ENCODE results near the gene PDCD1. TPM values are rescaled to one million over a fixed set of nuclear protein-coding genes. Genes with fewer than 3 reads are reported as not detected.
"Not testable (repeated sequence)": the region's sequence is repeated elsewhere in the genome, so short reads cannot be mapped to it uniquely, and the experiment has no call there.

Gene PDCD1
- total RNA-seq, 1 donor from 2014 or later = not detected

DNA sequence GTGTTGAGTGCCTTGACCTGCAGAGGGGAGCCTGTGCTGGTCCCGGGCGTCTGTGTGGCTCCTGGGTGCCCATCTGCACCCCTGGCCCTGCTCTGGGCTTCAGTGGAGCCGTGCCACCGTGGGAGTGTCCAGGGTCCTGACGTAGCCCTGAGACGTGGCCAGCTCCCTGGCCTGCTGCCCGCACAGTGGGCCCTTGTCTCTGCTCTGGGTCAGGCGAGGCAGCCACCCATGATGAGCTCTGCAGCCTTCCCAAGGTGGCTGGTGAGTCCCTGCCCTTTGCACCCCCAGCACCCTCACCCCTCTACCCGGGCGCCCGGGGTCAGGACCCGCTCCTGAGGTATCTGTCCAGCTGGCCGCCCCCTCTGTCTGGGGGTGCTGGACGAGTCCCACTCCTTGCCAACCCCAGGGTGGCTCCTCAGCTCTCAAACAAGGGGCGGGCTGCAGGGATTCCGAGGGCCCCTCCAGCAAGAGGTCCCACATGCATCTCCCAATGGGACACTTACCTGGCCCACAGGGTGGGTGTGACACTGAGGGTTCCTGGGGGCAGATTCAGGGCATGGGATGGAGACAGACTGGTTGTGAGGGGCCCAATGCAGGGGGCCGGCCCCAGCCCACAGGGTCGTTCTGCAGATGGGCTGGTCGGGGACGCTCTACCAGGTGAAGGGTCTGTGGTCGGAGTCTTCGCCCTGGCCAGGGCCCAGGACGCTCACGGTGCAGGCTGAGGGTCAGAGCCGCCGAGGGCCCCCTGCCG, 47.3 kb downstream of the PDCD1 start:
- DNase-seq = no peak

DNA sequence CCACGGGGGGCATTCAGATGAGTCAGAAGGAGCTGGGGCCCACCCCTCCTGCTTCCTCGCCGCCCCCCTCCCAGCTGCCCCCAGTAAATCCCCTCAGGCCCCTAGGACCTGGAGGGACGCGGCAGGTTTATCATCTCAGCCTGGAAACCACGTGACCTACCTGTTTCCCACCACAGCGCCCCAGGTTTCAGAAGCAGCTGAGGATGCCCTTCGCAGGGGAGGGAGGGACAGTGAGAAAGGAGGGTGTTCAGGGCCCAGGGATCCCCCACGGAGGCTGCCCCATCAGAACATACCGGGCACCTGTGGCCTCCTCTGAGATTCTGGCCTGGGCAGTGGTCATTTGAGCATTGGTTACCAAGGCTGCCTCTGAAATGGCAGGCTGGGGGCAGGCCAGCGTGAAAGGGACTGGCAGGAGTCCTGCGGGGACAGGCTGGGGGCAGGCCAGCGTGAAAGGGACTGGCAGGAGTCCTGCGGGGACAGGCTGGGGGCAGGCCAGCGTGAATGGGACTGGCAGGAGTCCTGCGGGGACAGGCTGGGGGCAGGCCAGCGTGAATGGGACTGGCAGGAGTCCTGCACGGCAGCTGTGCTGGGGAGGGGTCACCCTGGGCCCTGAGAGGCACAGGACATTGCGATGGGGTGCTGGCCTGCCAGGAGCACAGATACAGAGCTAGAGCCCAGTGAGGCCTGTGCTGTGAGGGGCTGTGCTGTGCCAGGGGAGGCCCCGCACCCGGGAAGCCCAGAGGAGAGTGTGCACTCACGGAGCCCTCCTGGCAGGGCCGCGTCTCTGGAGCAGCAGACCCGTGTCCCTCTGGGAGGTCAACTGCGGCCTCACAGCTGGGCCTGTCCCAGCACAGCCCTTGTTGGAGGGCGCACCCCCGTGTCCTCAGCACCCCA, 48.1 kb downstream of the PDCD1 start:
- no peak for DNase-seq

DNA sequence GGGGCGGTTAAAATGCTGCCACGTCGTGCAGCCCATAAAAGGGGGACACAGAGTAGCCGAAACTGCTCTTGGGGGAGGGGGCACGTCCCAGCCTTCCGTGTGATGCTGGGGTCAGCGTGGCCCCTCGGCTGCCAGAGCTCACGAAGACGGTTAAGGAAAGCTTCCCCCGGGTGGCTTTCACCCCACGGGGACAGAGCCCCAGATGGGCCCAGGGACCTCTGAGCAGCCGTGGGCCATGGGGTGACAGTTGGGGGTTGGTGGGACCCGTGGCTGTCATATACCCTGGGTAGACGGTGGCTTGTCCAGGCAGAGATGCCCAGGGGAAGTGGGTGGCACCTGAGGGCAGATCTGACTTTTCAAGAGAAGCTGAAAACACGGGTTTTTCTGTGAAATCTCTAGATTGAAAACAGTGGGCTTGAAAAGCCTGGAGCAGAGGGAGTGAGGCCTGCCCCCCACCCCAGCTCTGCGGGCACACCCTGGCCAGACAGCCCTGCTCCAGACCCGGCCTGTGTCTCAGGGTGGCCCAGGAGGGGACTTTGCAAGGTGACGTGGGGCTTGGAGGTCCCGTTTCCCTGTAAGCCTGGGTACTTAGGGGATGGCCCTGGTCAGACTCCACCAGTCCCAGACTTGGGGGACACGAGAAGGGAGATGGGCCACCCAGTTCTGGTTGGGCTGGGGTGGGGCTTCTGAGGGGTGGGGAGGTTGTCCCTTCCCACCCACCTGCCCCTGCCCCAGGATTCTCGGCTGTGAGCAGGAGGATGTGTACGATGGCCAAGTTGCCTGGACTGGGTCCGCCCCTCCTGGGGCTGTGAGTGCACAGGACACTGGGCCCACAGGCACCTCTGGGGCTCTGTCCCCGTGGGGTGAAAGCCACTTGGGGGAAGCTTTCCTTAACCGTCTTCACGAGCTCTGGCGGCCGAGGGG, 49.0 kb downstream of the PDCD1 start:
- no peak for DNase-seq

DNA sequence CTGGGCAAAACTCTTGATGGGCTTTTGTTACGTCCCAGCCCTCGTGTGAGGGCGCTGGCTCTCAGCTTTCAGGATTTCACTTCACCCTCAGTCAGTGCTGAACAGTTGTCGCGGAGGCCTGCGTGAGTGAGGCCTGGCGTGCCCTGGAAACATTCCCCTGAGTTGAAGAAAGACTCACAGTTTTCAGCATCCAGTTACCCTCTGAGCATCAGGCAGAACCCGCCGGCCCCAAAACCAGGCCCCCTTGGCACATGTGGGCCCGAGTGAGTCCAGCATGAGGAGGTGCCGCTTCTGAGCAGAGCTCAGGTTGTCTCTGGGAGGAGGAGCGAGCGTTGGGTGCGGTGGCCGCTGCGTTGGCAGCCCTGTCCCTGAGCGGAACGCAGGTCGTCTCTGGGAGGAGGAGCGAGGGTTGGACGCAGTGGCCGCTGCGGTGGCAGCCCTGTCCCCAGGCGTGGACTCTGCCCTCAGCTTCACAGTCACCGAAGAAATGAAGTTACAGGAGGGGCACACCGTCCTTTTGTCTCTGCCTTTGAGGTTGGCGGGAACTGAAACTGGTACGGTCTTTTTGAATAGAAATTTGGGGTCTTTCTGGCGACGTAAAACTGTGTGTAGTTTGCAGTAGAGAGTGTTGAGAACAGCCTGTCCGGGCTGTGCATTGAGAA, 49.8 kb downstream of the PDCD1 start, which contains the start of gene NEU4:
TSS of gene NEU4 (plus strand) at position 473 of the 662 bp plus-strand sequence. CDS start 5,292 bp downstream, outside the sequence.
- DNase-seq = no peak

DNA sequence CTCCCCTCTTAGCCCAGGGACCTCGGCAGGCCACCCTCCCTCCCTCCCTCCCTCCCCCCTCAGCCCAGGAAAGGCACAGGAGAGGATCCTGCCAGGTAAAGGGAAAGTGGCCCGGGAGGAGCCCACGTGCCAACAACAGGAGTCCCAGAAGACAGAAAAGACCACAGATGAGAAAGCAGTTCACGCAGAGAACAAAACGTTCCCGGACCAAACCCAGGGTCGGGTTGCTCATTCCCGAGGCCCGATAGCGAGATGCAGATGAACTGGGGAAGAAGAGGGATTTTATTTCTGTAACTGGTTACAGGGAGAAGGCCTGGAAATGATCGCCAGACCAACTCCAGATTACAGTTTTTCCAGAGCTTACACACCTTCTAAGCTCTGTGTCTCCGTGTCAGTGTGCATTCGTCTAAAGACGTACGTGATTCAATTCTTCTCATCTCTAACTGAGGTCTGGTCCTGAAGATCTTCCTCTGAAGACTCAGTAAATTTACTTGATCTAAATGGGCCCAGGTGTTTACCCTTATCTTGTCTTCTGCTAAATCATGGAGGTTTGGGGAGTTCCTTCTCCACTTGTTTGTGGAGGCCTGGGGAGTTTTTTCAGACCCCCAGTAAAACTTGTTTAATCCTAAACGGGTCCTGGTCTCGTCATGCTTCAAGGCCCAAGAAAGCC, 50.5 kb downstream of the PDCD1 start:
- DNase-seq = no peak

DNA sequence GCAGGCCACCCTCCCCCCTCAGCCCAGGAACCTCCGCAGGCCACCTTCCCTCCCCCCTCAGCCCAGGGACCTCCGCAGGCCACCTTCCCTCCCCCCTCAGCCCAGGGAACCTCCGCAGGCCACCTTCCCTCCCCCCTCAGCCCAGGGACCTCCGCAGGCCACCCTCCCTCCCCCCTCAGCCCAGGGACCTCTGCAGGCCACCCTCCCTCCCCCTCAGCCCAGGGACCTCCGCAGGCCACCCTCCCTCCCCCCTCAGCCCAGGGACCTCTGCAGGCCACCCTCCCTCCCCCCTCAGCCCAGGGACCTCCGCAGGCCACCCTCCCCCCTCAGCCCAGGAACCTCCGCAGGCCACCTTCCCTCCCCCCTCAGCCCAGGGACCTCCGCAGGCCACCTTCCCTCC, 52.5 kb downstream of the PDCD1 start:
- DNase-seq = not testable (repeated sequence)

DNA sequence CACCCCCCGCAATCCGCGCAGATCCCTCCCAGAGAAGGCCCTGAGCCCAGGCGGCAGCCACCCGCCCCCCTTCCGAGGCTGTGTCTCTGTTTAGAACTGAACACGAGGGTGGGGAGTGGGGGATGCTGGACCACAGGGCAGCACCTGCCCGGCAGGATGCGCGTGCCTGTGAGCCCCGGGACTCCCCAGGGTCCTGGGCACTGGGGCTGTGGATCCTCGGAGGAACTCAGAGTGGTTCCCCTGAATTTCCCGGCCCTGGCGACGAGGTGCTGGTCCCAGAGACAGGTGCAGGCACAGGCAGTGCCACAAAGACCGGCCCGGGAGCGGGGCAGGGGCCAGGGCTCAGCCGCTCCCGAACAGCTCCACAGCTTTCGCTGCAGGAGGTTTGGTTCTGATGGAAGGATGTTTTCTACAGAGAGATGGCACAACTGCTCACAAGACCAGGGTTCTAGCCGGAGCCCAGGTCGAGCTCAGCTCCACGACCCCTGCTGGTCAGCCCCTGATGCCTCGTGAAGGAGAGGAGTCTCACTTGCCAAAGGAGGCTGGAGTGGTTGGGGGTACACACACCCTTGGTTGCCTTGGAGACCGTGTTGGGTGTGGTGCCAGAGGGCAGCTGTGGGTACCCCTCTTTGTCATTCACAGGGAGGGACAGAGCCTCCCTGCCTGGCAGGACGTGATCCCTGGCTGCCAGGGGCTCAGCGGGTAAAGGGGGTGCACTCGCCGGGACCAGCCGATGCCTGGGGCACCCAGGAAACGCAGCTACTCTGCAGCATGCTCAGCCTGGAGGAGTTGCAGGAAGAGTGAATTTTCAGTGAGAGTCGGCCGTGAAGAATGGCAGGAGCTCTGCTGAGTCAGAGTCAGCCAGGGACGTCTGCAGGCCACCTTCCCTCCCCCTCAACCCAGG, 54.1 kb downstream of the PDCD1 start:
- DNase-seq = no peak

DNA sequence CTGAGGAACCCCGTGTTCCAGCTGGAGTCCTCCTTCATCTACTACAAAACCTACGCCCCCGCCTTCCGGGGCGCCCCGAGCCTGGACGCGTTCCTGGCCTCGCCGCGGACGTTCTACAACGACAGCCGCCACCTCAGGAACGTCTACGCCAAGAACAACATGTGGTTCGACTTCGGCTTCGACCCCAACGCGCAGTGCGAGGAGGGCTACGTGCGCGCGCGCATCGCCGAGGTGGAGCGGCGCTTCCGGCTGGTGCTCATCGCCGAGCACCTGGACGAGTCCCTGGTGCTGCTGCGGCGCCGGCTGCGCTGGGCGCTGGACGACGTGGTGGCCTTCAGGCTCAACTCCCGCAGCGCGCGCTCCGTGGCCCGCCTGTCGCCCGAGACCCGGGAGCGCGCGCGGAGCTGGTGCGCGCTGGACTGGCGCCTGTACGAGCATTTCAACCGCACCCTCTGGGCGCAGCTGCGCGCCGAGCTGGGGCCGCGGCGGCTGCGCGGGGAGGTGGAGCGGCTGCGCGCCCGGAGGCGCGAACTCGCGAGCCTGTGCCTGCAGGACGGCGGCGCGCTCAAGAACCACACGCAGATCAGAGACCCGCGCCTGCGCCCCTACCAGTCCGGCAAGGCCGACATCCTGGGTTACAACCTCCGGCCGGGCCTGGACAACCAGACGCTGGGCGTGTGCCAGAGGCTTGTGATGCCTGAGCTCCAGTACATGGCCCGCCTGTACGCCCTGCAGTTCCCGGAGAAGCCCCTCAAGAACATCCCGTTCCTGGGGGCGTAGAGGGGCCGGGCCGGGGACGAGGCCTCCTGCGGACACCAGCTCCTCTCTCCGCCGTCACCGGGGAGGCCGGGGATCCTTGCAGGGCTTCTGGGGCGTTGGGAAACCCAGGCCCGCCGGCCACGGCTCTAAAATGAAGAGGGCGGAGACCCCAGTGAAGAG, 55.0 kb downstream of the PDCD1 start:
- peak; percentile 38 for DNase-seq

DNA sequence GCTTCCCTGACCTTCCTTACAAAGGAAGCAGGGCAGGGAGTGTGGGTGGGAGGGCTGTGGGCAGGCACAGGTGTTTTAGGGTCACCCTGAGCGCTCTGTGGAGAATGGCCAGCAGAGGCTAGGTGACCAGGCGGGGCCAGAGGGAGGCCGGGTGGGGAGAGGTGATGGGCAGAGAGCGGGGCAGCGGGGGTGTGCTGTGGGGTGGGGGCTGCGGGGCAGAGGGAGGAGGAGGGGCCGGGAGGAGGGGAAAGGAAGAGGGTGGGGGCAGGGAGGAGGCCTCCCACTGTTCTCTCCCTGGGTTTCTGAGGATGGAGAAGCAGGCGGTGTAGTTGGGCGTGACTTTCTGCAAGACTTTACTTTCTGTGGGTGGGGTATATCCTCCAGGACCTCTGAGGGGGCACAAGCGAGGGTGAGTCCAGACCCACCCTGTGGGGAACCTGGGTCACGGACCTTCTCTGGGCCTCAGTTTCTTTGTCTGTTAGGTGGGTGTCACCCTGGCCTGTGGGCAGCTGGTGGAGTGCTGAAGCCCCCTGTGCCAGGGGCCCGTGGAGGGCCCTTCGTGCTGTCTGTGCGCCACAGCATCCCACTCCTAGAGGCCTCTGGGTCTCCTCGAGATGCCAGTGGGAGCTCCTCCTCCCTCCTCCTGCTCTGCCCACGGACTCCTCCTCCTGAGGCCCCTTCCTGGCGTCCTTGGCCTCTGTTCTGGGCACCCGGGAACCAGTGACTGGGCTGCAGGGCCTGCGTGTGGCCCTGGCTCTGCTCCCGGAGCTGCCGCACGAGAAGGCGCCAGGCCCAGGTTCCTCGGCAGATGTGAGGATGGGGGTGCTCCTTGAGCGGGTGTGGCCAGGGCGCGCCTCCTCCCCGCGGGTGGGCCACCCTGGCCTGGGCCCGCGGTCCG, 56.0 kb downstream of the PDCD1 start:
- no peak for DNase-seq

DNA sequence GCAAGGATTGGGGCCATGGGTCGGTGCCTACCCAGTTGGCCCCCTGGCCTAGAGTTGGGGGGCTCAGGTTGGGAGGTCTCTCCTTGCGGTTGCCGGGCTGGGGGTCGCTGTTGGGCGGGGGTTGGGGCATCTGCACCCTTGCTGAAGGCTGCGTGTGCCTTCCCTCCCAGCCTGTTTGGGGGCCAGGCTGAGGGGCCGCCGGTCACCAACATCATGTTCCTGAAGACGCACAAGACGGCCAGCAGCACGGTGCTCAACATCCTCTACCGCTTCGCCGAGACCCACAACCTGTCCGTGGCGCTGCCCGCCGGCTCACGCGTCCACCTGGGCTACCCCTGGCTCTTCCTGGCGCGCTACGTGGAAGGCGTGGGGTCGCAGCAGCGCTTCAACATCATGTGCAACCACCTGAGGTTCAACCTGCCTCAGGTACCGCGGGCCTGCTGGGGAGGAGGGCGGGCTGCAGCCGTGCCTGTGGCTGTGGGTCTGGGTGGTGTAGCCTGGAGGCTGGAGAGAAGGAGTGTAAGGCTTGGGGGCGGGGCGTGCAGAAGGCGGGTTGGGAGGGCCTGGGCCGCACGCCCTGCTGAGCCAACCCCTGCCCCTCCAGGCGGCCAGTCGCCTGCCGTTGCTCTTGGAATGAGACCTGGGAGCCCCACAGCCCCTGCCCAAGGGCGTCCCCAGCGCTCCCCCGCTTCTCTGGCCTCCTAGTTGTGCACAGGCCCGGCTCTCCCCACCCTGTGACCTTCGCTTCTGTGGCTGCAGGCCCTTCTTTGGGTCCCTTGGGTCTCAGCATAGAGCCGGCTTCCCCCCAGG, 56.9 kb downstream of the PDCD1 start:
- DNase-seq = no peak

DNA sequence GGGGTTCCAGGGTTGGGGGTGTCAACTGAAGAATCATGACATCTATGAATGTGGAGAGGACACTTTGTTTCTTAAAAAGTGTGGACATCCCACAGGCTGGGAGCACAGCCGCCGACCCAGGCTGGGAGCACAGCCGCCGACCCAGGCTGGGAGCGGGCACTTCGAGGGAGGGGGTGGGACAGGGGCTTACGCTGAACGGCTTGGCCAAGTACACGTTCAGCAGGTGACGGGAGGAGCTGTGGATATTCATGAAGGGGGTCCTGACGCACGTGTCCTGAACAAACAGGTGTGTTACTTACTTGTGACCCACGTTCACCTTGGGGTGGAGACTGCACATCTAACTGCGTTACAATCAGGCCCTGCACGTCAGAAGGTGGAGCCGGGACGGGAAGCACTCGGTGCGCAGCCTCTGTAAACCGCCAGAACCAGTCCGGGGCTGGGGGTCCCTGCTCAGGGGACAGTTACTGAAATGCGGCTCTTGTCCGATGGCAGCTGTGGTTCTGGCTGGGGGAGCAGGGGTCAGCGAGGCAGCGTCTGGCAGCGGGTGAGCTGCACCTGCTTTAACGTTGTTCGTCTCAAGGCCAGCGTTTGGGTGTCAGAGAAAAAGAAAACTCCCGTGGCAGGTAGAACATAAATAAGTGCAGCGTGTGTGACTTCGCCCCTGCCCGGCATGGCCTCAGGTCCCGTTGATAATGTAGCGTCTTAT, 58.3 kb downstream of the PDCD1 start:
- DNase-seq = not testable (repeated sequence)

Other genes with a start within 250 kb of the PDCD1 start
- gene THAP4, start 221.7 kb downstream of the PDCD1 start, total RNA-seq = 37.8 and 46.6 TPM in 2 replicates
- 66.4 and 88.5 TPM in 2 replicates for gene ATG4B, start 221.2 kb downstream of the PDCD1 start, total RNA-seq
- gene DTYMK, start 172.1 kb downstream of the PDCD1 start, total RNA-seq = 36.2 and 68.2 TPM in 2 replicates
- gene ING5, start 156.9 kb downstream of the PDCD1 start, total RNA-seq = 23.7 and 24.8 TPM in 2 replicates
- 12.5 and 19.4 TPM in 2 replicates for gene D2HGDH, start 124.3 kb downstream of the PDCD1 start, total RNA-seq
- gene GAL3ST2, start 82.1 kb downstream of the PDCD1 start, total RNA-seq = not detected in 2 replicates
- not detected in 2 replicates for gene NEU4, start 49.7 kb downstream of the PDCD1 start, total RNA-seq
- not detected in 2 replicates for gene RTP5, start 10.8 kb upstream of the PDCD1 start, total RNA-seq

All from dermis blood vessel endothelial cell (primary cell).